GM12878 (cell line): ENCODE measurements around the gene ZSCAN10. TPM values are rescaled to one million over a fixed set of nuclear protein-coding genes. Genes with fewer than 3 reads are reported as not detected.

ENCODE experiments used
- BACH1 ChIP-seq: fragments of 450-650 bp; IDR thresholded peaks from 2 replicates; pipeline ENCODE4 v1.6.1; 2017; ENCODE audit warnings: mild to moderate bottlenecking, borderline replicate concordance
- BRCA1 ChIP-seq: IDR thresholded peaks from 2 replicates; pipeline ENCODE4 v1.6.1; 2011; ENCODE audit warnings: low read depth, low read length, improper control_type of control experiment
- CBX3 ChIP-seq: fragments of 200-600 bp; sonication (generic); IDR thresholded peaks from 2 replicates; pipeline ENCODE4 v1.6.1; 2016; ENCODE audit warnings: low read depth, borderline replicate concordance
- EZH2 ChIP-seq: IDR thresholded peaks from 2 replicates; pipeline ENCODE4 v1.6.1; 2012; ENCODE audit warnings: low read depth, mild to moderate bottlenecking, control low read depth, inconsistent platforms, low read length, borderline replicate concordance; ENCODE audit not compliant: control insufficient read depth
- HCFC1 ChIP-seq: fragments of 150-350 bp; IDR thresholded peaks from 2 replicates; pipeline ENCODE4 v1.6.1; 2014; ENCODE audit warnings: low read length
- NFYA ChIP-seq: IDR thresholded peaks from 2 replicates; pipeline ENCODE4 v1.6.1; 2011; ENCODE audit warnings: low read depth, mild to moderate bottlenecking, low read length, improper control_type of control experiment, borderline replicate concordance
- NR2C1 ChIP-seq: fragments of 450-650 bp; IDR thresholded peaks from 2 replicates; pipeline ENCODE4 v1.6.1; 2017; ENCODE audit warnings: antibody characterized with exemption, mild to moderate bottlenecking, moderate library complexity
- POLR2AphosphoS2 ChIP-seq: IDR thresholded peaks from 2 replicates; pipeline ENCODE4 v1.6.1; 2011; ENCODE audit warnings: low read depth, mild to moderate bottlenecking, low read length, improper control_type of control experiment, moderate library complexity
- RB1 ChIP-seq: fragments of 450-650 bp; formaldehyde crosslinking; IDR thresholded peaks from 2 replicates; pipeline ENCODE4 v1.6.1; 2017; ENCODE audit warnings: mild to moderate bottlenecking, borderline replicate concordance
- RUNX3 ChIP-seq: IDR thresholded peaks from 2 replicates; pipeline ENCODE4 v1.6.1; 2012; ENCODE audit warnings: low read length, inconsistent platforms
- SMAD1 ChIP-seq: fragments of 450-650 bp; IDR thresholded peaks from 2 replicates; pipeline ENCODE4 v1.6.1; 2018; ENCODE audit warnings: mild to moderate bottlenecking, low read depth; ENCODE audit not compliant: partially characterized antibody
- SMARCA5 ChIP-seq: fragments of 450-650 bp; IDR thresholded peaks from 2 replicates; pipeline ENCODE4 v1.6.1; 2017; ENCODE audit warnings: mild to moderate bottlenecking
- SMC3 ChIP-seq: IDR thresholded peaks from 2 replicates; pipeline ENCODE4 v1.6.1; 2011; ENCODE audit warnings: low read length, improper control_type of control experiment, borderline replicate concordance
- TARDBP ChIP-seq: IDR thresholded peaks from 2 replicates; pipeline ENCODE4 v1.6.1; 2016; ENCODE audit warnings: borderline replicate concordance
- TBL1XR1 ChIP-seq: IDR thresholded peaks from 2 replicates; pipeline ENCODE4 v1.6.1; 2012; ENCODE audit warnings: low read depth, low read length, improper control_type of control experiment
- TCF3 ChIP-seq: IDR thresholded peaks from 2 replicates; pipeline ENCODE4 v1.6.1; 2012; ENCODE audit warnings: low read depth, mild to moderate bottlenecking, low read length, borderline replicate concordance; ENCODE audit not compliant: insufficient read depth
- WRNIP1 ChIP-seq: IDR thresholded peaks from 2 replicates; pipeline ENCODE4 v1.6.1; 2011; ENCODE audit warnings: low read depth, low read length, improper control_type of control experiment, borderline replicate concordance
- ZNF217 ChIP-seq: fragments of 450-650 bp; IDR thresholded peaks from 2 replicates; pipeline ENCODE4 v1.6.1; 2017; ENCODE audit warnings: antibody characterized with exemption, mild to moderate bottlenecking
- polyA plus RNA-seq, 11 experiments: library from polyadenylated mRNA; depleted of rRNA in 4 of 11; unstranded in 6 of 11; stranded (reverse) in 5 of 11; fragments of >200 nt; fragmentation: Nextera tagmentation in 4 of 11; fragmentation: Illumina TruSeq in 1 of 11; extraction: Ambion mirVana in 4 of 11; extraction: Trizol in 1 of 11; gene quantifications; 1 replicate in 1 of 11; 2 replicates in 10 of 11; pipeline versions ENCODE4 v1.2.1 to v1.2.3, GENCODE V29; 2011 to 2016; ENCODE audit warnings: inconsistent platforms in 2 of 11, missing spikeins in 2 of 11, low read depth in 1 of 11
- total RNA-seq, 4 experiments: library from RNA; depleted of rRNA in 3 of 4; stranded (reverse); fragments of >200 nt in 3 of 4; fragmentation: Illumina TruSeq in 1 of 4; extraction: Trizol in 1 of 4; gene quantifications; 2 replicates each; pipeline versions ENCODE4 v1.2.1 to v1.2.3, GENCODE V29; 2013 to 2021
- TF ChIP-seq, protein P1 (sequence below): fragments of 450-650 bp; conservative IDR thresholded peaks from 2 replicates; pipeline ENCODE4 v1.6.1; 2017; ENCODE audit warnings: mild to moderate bottlenecking, moderate library complexity
- TF ChIP-seq, protein P2 (sequence below): IDR thresholded peaks from 2 replicates; pipeline ENCODE4 v1.6.1; 2012; ENCODE audit warnings: low read depth, low read length, improper control_type of control experiment
- TF ChIP-seq, protein P3 (sequence below): fragments of 450-650 bp; IDR thresholded peaks from 2 replicates; pipeline ENCODE4 v1.6.1; 2016; ENCODE audit warnings: mild to moderate bottlenecking
- TF ChIP-seq, protein P4 (sequence below): IDR thresholded peaks from 2 replicates; pipeline ENCODE4 v1.6.1; 2012; ENCODE audit warnings: low read length, inconsistent platforms
- TF ChIP-seq, protein P5 (sequence below): fragments of 450-650 bp; IDR thresholded peaks from 2 replicates; pipeline ENCODE4 v1.6.1; 2017; ENCODE audit warnings: low read depth, mild to moderate bottlenecking, moderate library complexity

Gene ZSCAN10
- total and polyA plus RNA-seq, 10 of the 15 experiments (the other 5 are each of a cell fraction or from before 2014, with no cell fraction given), result 0.06 to 0.33 TPM; not detected in 8

DNA sequence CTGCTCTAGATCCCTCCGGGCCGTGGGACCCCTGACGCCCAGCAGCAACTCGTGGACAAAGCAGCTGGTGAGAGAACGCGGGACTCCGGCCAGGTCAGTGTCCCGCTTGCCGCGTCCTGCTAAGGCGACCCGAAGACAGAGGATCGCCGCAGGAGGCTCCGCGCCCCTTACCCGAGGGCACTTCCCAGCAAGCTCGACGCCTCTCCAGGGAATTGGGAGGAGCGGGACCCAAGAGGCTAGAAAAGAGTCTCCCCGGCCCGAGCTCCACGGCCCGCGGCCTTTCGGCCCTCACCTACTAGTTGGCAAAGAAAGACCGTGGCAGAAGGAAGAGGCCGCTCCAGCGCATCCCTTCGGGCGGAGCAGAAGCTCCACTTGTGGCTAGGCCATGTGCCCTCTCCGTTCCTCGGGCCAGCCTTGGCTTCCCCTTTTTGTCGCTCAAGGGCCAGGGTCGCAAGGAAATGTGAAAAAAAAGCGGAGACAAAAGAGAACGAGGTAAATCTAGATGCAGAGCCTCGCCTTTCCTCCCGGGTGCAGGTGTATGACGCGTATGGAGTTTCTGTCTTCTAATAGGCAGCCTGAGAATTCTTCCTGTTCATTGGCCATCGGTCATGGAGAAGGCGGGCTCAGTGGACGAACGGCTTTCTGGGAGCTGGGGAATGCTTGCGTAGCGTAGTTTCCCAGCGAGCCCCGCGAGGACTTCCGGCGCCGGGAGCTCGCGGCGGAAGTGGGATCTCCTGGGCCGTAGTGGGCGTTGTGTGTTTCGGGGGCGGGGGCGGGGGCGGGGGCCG, 35.4 kb upstream of the ZSCAN10 start, which contains the start of gene ZNF213 (continued):
- no peak for TF ChIP-seq EZH2
- TF ChIP-seq POLR2AphosphoS2, result 0 out of 2 replicates have a peak, but pooled peaks have one; percentile 39
- TF ChIP-seq, protein P1, sequence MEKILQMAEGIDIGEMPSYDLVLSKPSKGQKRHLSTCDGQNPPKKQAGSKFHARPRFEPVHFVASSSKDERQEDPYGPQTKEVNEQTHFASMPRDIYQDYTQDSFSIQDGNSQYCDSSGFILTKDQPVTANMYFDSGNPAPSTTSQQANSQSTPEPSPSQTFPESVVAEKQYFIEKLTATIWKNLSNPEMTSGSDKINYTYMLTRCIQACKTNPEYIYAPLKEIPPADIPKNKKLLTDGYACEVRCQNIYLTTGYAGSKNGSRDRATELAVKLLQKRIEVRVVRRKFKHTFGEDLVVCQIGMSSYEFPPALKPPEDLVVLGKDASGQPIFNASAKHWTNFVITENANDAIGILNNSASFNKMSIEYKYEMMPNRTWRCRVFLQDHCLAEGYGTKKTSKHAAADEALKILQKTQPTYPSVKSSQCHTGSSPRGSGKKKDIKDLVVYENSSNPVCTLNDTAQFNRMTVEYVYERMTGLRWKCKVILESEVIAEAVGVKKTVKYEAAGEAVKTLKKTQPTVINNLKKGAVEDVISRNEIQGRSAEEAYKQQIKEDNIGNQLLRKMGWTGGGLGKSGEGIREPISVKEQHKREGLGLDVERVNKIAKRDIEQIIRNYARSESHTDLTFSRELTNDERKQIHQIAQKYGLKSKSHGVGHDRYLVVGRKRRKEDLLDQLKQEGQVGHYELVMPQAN, result peak; percentile 73
- no peak for TF ChIP-seq BRCA1
- 0 out of 2 replicates have a peak, but pooled peaks have one; percentile 9 for TF ChIP-seq BACH1
- TF ChIP-seq ZNF217, result no peak
- TF ChIP-seq, protein P2, sequence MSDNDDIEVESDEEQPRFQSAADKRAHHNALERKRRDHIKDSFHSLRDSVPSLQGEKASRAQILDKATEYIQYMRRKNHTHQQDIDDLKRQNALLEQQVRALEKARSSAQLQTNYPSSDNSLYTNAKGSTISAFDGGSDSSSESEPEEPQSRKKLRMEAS, result no peak; the same call in 1 of the 2 replicates
- peak; percentile 76 for TF ChIP-seq SMAD1
- TF ChIP-seq TBL1XR1, result no peak
- TF ChIP-seq, protein P3, sequence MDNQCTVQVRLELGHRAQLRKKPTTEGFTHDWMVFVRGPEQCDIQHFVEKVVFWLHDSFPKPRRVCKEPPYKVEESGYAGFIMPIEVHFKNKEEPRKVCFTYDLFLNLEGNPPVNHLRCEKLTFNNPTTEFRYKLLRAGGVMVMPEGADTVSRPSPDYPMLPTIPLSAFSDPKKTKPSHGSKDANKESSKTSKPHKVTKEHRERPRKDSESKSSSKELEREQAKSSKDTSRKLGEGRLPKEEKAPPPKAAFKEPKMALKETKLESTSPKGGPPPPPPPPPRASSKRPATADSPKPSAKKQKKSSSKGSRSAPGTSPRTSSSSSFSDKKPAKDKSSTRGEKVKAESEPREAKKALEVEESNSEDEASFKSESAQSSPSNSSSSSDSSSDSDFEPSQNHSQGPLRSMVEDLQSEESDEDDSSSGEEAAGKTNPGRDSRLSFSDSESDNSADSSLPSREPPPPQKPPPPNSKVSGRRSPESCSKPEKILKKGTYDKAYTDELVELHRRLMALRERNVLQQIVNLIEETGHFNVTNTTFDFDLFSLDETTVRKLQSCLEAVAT, result 0 out of 2 replicates have a peak, but pooled peaks have one; percentile 35
- TF ChIP-seq RB1, result peak; percentile 78; the same call in 1 of the 2 replicates
- no peak for TF ChIP-seq WRNIP1
- TF ChIP-seq TCF3, result no peak
- no peak for TF ChIP-seq SMC3
- no peak for TF ChIP-seq CBX3
- TF ChIP-seq, protein P4, sequence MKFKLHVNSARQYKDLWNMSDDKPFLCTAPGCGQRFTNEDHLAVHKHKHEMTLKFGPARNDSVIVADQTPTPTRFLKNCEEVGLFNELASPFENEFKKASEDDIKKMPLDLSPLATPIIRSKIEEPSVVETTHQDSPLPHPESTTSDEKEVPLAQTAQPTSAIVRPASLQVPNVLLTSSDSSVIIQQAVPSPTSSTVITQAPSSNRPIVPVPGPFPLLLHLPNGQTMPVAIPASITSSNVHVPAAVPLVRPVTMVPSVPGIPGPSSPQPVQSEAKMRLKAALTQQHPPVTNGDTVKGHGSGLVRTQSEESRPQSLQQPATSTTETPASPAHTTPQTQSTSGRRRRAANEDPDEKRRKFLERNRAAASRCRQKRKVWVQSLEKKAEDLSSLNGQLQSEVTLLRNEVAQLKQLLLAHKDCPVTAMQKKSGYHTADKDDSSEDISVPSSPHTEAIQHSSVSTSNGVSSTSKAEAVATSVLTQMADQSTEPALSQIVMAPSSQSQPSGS, result no peak
- TF ChIP-seq RUNX3, result peak; percentile 6; the same call in 1 of the 2 replicates
- TF ChIP-seq TARDBP, result no peak
- TF ChIP-seq NR2C1, result no peak; the same call in 1 of the 2 replicates
- peak; percentile 67 for TF ChIP-seq HCFC1
- TF ChIP-seq, protein P5, sequence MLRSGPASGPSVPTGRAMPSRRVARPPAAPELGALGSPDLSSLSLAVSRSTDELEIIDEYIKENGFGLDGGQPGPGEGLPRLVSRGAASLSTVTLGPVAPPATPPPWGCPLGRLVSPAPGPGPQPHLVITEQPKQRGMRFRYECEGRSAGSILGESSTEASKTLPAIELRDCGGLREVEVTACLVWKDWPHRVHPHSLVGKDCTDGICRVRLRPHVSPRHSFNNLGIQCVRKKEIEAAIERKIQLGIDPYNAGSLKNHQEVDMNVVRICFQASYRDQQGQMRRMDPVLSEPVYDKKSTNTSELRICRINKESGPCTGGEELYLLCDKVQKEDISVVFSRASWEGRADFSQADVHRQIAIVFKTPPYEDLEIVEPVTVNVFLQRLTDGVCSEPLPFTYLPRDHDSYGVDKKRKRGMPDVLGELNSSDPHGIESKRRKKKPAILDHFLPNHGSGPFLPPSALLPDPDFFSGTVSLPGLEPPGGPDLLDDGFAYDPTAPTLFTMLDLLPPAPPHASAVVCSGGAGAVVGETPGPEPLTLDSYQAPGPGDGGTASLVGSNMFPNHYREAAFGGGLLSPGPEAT, result peak; percentile 82
- 0 out of 2 replicates have a peak, but pooled peaks have one; percentile 22 for TF ChIP-seq SMARCA5
- no peak for TF ChIP-seq NFYA
